ENCODE data around the gene PHKA2. TPM values are rescaled to one million over a fixed set of nuclear protein-coding genes. Genes with fewer than 3 reads are reported as not detected.

Gene PHKA2
- total RNA-seq, 2 experiments from 2014 or later: 17.5 to 26.1 TPM

- ATAC-seq: no peak
- DNase-seq: no peak
- CTCF ChIA-PET: no interaction called here
- H3K9me3 Mint-ChIP-seq (ENCODE audit: low read depth): no peaks in the 10 kb centered on the region
- peaks cover 17% of the 10 kb centered on the region for H3K4me1 Mint-ChIP-seq
- H3K27me3 Mint-ChIP-seq: no peaks in the 10 kb centered on the region
- H3K27ac Mint-ChIP-seq: no peak overlapping the region
- H3K4me3 Mint-ChIP-seq: no peak overlapping the region
- no peaks in the 10 kb centered on the region for H3K36me3 Mint-ChIP-seq
These were observed 96.1 kb downstream of the PHKA2 start for GRCh38 chrX:18887825-18888212.

- Mint-ChIP-seq H3K27me3 (no peaks in the 10 kb centered on the region), H3K27ac (no peak overlapping the region), H3K4me1 (peaks cover 17% of the 10 kb centered on the region), H3K36me3 (no peaks in the 10 kb centered on the region), H3K4me3 (no peak overlapping the region), H3K9me3 (ENCODE audit: low read depth) (no peaks in the 10 kb centered on the region)
- ATAC-seq: no peak
- CTCF ChIA-PET: interaction anchor here (1.0 kb wide), 1 partner anchor 25 kb away, joined by 3 read pairs; no protein-coding TSS in a partner anchor
- DNase-seq: no peak
These were observed 96.6 kb downstream of the PHKA2 start for GRCh38 chrX:18887177-18887824.

DNA sequence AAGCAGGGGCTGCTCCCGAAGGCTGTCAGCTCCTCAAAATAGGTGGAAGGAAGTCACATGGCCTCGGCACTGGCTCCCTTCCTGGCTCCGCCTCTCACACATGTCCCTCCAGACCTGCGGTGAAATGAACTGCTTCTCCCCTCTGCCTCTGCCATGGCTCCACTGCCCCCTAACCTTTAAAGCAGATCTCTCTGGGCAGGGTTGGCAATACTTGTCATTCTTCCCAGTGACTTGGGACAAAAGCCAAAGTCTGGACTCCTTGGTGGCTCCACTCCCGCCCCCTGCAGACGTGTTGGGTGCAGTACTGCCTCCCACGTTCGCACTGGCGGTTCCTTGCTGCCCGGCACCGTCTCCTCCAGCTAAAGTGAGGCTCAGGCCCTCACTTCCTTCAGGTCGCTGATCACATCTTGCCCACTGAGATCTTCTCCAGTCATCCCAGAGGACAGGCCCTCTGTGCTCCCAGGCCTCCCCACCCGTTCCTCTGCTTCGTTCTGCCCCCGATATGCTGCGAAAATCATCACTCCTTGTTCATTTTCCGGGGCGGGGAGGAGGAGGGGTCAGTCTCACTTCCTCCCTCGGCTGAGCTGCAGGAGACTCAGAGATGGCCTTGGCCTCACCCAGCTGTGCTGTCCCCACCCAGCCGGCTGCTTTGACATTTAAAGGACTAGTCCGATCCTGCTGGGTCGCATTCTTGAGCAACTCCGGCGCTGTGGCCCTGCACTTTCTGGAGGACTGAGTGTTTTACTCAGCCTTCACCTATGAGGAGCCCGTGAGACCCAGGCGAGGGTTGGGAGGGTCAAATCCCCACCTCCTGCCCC lies 97.4 kb downstream of the PHKA2 start:
- no peaks in the 10 kb centered on the region for H3K9me3 Mint-ChIP-seq (ENCODE audit: low read depth)
- CTCF ChIA-PET: interaction anchor here (1.0 kb wide), 1 partner anchor 26 kb away, joined by 3 read pairs; no protein-coding TSS in a partner anchor
- peak overlapping the region; percentile 70 for H3K4me3 Mint-ChIP-seq
- peak overlapping the region; percentile 76 for H3K27ac Mint-ChIP-seq
- H3K36me3 Mint-ChIP-seq: no peaks in the 10 kb centered on the region
- ATAC-seq (peak; percentile 81), DNase-seq (peak; percentile 56)
- no peaks in the 10 kb centered on the region for H3K27me3 Mint-ChIP-seq
- H3K4me1 Mint-ChIP-seq: peaks cover 17% of the 10 kb centered on the region

GRCh38 chrX:18886005-18886343 lies 97.9 kb downstream of the PHKA2 start:
- Mint-ChIP-seq H3K4me1 (peaks cover 17% of the 10 kb centered on the region), H3K27me3 (no peaks in the 10 kb centered on the region), H3K36me3 (no peaks in the 10 kb centered on the region), H3K4me3 (peak overlapping the region; percentile 70), H3K27ac (peak overlapping the region; percentile 76), H3K9me3 (ENCODE audit: low read depth) (no peaks in the 10 kb centered on the region)
- CTCF ChIA-PET: interaction anchor here (1.0 kb wide), 1 partner anchor 27 kb away, joined by 3 read pairs; no protein-coding TSS in a partner anchor
- ATAC-seq (peak; percentile 37), DNase-seq (no peak)

- no peak overlapping the region for H3K27ac Mint-ChIP-seq
These were observed 98.4 kb downstream of the PHKA2 start for GRCh38 chrX:18885328-18886004.

DNA sequence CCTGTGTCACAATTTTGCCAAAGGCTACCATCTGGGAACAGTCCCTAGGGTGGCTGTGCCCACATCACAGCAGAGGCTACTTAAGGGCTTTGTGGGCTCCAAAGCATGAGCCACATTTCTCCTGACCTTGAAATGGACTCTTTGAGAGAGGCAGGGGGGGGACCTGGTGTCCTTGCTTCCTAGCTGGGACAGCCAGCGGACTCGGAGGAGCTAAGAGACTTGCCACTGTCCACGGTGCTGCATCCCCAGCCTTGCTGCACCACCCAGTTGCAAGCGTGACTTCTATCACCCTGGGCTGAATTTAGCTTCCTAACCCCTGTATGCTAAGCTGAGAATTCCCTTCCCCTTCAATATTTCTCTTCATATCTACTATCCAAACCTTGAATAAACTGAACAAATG lies 99.0 kb downstream of the PHKA2 start:
- no peak overlapping the region for H3K27ac Mint-ChIP-seq
- no peaks in the 10 kb centered on the region for H3K27me3 Mint-ChIP-seq
- CTCF ChIA-PET: no interaction called here
- H3K36me3 Mint-ChIP-seq: no peaks in the 10 kb centered on the region
- H3K4me3 Mint-ChIP-seq: no peak overlapping the region
- H3K4me1 Mint-ChIP-seq: peaks cover 17% of the 10 kb centered on the region
- ATAC-seq (no peak), DNase-seq (no peak)
- no peaks in the 10 kb centered on the region for H3K9me3 Mint-ChIP-seq (ENCODE audit: low read depth)

More at GRCh38 chrX:18885328-18886004, 98.4 kb downstream of the PHKA2 start:
- ATAC-seq (no peak), DNase-seq (no peak)
- Mint-ChIP-seq H3K4me3 (peak overlapping the region; percentile 70), H3K27me3 (no peaks in the 10 kb centered on the region), H3K36me3 (no peaks in the 10 kb centered on the region), H3K4me1 (peaks cover 17% of the 10 kb centered on the region), H3K9me3 (ENCODE audit: low read depth) (no peaks in the 10 kb centered on the region)
- CTCF ChIA-PET: no interaction called here

DNA sequence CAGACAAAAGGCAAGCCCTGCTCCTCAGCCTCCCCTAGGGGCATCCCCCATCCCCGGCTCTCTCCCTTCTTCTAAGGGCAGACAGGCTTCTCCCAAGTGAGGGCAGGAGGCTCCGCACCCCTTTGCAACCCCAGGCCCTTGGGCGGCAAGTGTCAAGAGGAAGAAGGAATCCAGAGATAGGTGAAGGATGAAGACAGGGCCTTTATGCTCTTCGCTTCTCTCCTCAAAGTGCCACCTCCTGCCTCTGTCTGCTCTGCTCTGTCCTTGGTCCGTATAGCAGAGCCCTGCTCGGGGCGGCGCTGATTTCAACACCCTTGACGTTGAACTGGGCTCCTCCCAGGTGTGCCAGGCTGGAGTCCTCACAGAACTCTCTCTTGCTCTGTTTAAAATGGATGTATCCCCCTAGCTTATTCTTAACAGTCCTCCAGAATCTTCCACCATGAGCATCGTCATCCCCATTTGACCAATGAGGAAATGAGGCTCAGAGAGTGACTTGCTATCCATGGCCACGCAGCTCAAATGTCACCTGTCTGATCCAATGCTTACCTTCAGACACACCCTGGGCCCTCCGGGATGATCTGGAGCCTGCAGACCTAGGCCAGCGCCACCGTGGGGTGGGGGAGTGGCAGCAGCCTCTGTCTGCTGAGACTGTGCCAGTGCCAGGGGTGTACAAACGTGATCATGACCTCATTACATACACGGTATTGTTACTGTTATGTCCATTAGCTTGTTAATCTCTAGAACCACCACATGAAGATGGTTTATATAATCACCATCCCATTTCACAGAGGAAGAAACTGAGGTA lies 99.8 kb downstream of the PHKA2 start:
- ATAC-seq: no peak
- H3K27me3 Mint-ChIP-seq: no peaks in the 10 kb centered on the region
- no peak overlapping the region for H3K27ac Mint-ChIP-seq
- H3K4me1 Mint-ChIP-seq: peaks cover 17% of the 10 kb centered on the region
- DNase-seq: no peak
- no peak overlapping the region for H3K4me3 Mint-ChIP-seq
- no peaks in the 10 kb centered on the region for H3K36me3 Mint-ChIP-seq
- CTCF ChIA-PET: no interaction called here
- H3K9me3 Mint-ChIP-seq (ENCODE audit: low read depth): no peaks in the 10 kb centered on the region

- H3K9me3 Mint-ChIP-seq (ENCODE audit: low read depth): no peaks in the 10 kb centered on the region
- H3K36me3 Mint-ChIP-seq: no peaks in the 10 kb centered on the region
- no peaks in the 10 kb centered on the region for H3K27me3 Mint-ChIP-seq
- CTCF ChIA-PET: no interaction called here
- H3K4me1 Mint-ChIP-seq: peaks cover 17% of the 10 kb centered on the region
- no peak overlapping the region for H3K27ac Mint-ChIP-seq
- ATAC-seq: no peak
- no peak for DNase-seq
- H3K4me3 Mint-ChIP-seq: no peak overlapping the region
These were observed 100.5 kb downstream of the PHKA2 start for GRCh38 chrX:18883234-18883960.

DNA sequence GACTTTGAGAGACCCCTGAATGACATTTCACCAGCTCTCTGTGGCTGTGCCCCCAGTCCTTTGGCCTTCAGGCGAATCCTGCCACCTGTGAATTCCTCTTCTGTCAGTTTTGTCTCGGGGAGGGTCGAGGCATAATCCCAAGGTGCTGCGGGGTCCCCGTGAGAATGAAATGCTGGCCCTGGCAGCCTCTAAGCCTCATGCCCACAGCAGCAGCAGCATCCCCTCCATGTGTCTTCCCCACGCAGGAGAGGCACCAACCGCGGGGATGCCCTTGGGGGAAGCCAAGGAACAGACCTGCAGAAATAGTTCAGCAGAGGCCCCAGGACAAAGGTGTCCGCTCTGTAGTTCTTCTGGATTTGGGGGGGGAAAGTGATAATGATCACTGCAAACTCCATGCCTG lies 104.8 kb downstream of the PHKA2 start:
- Mint-ChIP-seq H3K27ac (no peak overlapping the region), H3K4me3 (no peak overlapping the region), H3K4me1 (no peaks in the 10 kb centered on the region), H3K9me3 (ENCODE audit: low read depth) (no peaks in the 10 kb centered on the region), H3K27me3 (no peaks in the 10 kb centered on the region), H3K36me3 (no peaks in the 10 kb centered on the region)
- ATAC-seq (no peak), DNase-seq (no peak)
- CTCF ChIA-PET: no interaction called here

DNA sequence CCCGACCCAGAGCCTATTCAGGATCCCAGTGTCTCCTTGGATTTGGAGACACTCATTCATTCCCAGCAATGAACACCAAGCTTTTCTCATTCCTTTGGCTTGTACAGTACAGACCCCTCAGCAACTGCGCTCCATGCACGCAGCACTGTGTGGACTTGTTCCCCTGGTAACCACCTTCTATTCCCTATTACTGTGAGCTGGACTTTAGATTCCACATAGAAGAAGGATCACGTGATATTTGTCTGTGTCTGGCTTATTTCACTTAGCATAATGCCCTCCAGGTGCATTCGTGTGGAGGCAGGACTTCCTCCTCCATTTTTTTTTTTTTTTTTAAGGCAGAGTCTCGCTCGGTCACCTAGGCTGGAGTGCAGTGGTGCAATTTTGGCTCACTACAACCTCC lies 106.4 kb downstream of the PHKA2 start:
- no peaks in the 10 kb centered on the region for H3K36me3 Mint-ChIP-seq
- no peaks in the 10 kb centered on the region for H3K4me1 Mint-ChIP-seq
- ATAC-seq (no peak), DNase-seq (no peak)
- H3K4me3 Mint-ChIP-seq: no peak overlapping the region
- H3K27me3 Mint-ChIP-seq: no peaks in the 10 kb centered on the region
- CTCF ChIA-PET: no interaction called here
- H3K27ac Mint-ChIP-seq: no peak overlapping the region
- no peaks in the 10 kb centered on the region for H3K9me3 Mint-ChIP-seq (ENCODE audit: low read depth)

DNA sequence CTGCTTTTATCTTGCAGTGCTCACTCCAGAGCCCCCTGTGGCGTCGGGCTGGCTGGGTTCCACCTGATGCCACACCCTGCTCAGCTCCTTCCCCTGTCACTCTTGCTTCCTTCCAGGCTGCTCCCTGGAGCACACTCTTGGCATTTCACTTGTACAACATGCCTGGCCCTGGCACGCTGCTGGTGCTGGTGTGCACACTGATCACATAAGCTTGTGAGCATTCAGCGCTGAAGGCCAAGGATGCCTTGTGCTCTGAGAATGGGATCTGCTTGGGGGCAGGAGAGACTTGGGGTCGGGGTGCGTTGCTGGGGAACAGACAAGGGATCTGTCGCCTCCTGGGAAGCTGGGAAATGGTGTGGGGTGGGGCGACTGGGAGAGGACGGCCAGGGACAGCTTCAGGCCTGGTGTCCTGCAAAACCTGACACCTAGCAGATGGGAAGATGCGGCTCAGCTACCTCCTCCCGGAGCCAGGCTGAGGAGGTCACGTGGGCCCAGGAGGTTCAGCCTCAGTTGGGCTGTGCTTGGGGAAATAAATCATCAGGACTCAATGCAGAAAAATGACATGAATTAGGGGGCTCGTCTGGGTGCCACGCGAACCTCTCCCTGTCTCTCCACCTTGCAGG lies 108.5 kb downstream of the PHKA2 start:
- DNase-seq: no peak
- H3K27ac Mint-ChIP-seq: no peak overlapping the region
- ATAC-seq: no peak
- H3K36me3 Mint-ChIP-seq: no peaks in the 10 kb centered on the region
- H3K9me3 Mint-ChIP-seq (ENCODE audit: low read depth): no peaks in the 10 kb centered on the region
- no peaks in the 10 kb centered on the region for H3K27me3 Mint-ChIP-seq
- H3K4me3 Mint-ChIP-seq: no peak overlapping the region
- no peaks in the 10 kb centered on the region for H3K4me1 Mint-ChIP-seq
- CTCF ChIA-PET: no interaction called here

- H3K27me3 Mint-ChIP-seq: no peaks in the 10 kb centered on the region
- H3K9me3 Mint-ChIP-seq (ENCODE audit: low read depth): no peaks in the 10 kb centered on the region
- DNase-seq (no peak), ATAC-seq (no peak)
- no peak overlapping the region for H3K27ac Mint-ChIP-seq
- CTCF ChIA-PET: no interaction called here
- no peak overlapping the region for H3K4me3 Mint-ChIP-seq
- no peaks in the 10 kb centered on the region for H3K4me1 Mint-ChIP-seq
- no peaks in the 10 kb centered on the region for H3K36me3 Mint-ChIP-seq
These were observed 109.2 kb downstream of the PHKA2 start for GRCh38 chrX:18874560-18875255.

Data from activated CD8-positive, alpha-beta memory T cell treated with anti-CD3 and anti-CD28 coated beads, Interleukin-2, amount 10 ng/mL, durations not matched to agents 7 days and 5 days (primary cell).